ENCODE results near the gene HOMEZ. TPM values are rescaled to one million over a fixed set of nuclear protein-coding genes. Genes with fewer than 3 reads are reported as not detected.
A peak's percentile ranks its signal among the peaks of the same experiment; 100 is the strongest.

HOMEZ gene
- total RNA-seq, 2 experiments from 2014 or later = 10.9 to 11.8 TPM

GRCh38 chr14:23322568-23323517, 36.9 kb upstream of the HOMEZ start:
- POLR2A ChIA-PET = interaction anchor here (0.6 to 7.5 kb wide), 16 partner anchors 13 to 244 kb away, joined by 3 to 139 read pairs (median 6); partner anchors contain the start of genes ACIN1, BCL2L2, C14orf119 and HOMEZ
- H3K27ac Mint-ChIP-seq = peak overlapping the region; percentile 85
- H3K36me3 Mint-ChIP-seq (ENCODE audit: low read depth) = peaks cover 38% of the 10 kb centered on the region
- CTCF ChIA-PET = interaction anchor here (0.9 to 7.4 kb wide), 9 partner anchors 20 to 254 kb away, joined by 3 to 78 read pairs (median 6); partner anchors contain the start of gene PPP1R3E
- DNase-seq (no peak), ATAC-seq (no peak)
- peaks cover 24% of the 10 kb centered on the region for H3K4me1 Mint-ChIP-seq (ENCODE audit: low read depth)
- intact Hi-C loops (cut with micrococcal nuclease) = loop anchor here (2.0 to 5.0 kb wide), 3 partner anchors 36 to 239 kb away; partner anchors contain the start of genes HOMEZ and NGDN
- no peaks in the 10 kb centered on the region for H3K9me3 Mint-ChIP-seq
- H3K4me3 Mint-ChIP-seq = peak overlapping the region; percentile 95
- TF ChIP-seq CTCF (IDR thresholded peaks at IDR 0.05) = no peak
- no peaks in the 10 kb centered on the region for H3K27me3 Mint-ChIP-seq

DNA sequence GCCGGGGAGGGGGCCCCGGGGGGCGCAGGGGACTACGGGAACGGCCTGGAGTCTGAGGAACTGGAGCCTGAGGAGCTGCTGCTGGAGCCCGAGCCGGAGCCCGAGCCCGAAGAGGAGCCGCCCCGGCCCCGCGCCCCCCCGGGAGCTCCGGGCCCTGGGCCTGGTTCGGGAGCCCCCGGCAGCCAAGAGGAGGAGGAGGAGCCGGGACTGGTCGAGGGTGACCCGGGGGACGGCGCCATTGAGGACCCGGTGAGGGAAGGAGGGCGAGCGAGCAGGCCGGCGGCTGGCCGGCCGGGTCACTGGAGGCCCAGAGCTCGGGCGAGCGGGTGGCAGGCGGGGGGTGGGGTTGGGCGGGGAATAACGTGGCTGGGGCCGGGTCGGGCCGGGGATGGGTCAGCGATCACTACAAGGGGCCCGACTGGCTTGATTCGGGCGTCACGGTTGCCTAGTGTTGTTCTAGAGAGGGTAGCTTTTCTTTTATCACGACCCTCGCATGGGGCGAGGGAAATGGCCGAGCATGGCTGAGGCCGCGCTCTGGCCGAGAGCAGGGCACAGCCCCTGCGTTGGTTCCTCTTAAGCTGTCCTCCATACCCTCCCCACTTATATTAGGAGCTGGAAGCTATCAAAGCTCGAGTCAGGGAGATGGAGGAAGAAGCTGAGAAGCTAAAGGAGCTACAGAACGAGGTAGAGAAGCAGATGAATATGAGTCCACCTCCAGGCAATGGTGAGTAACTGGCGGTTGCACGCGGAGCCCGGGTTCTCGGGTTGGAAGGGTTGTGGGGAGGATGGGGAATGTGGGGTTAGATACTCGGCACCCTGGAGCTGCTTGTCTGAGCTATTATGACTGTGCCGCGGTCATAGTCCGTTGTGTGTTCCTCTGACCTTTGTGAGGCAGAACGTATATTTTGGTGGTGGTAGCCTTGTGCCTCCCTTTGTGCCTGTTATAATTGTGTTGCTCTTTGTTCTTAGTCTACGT, 35.9 kb upstream of the HOMEZ start:
- ChIA-PET CTCF (interaction anchor here (0.7 to 7.4 kb wide), 21 partner anchors 11 to 238 kb away, joined by 3 to 78 read pairs (median 5); partner anchors contain the start of genes CMTM5, HOMEZ and PPP1R3E), POLR2A (interaction anchor here (0.6 to 7.5 kb wide), 22 partner anchors 10 to 316 kb away, joined by 3 to 139 read pairs (median 6); partner anchors contain the start of genes ACIN1, BCL2L2, C14orf119 and HOMEZ)
- DNase-seq = peak; percentile 81
- no peaks in the 10 kb centered on the region for H3K27me3 Mint-ChIP-seq
- no peaks in the 10 kb centered on the region for H3K9me3 Mint-ChIP-seq
- intact Hi-C loops (cut with micrococcal nuclease) = loop anchor here (2.0 to 5.0 kb wide), 4 partner anchors 21 to 240 kb away; partner anchors contain the start of genes HOMEZ and NGDN
- H3K4me3 Mint-ChIP-seq = peak overlapping the region; percentile 95
- no peak for TF ChIP-seq CTCF (IDR thresholded peaks at IDR 0.05)
- peaks cover 38% of the 10 kb centered on the region for H3K36me3 Mint-ChIP-seq (ENCODE audit: low read depth)
- H3K27ac Mint-ChIP-seq = peak overlapping the region; percentile 85
- ATAC-seq = peak; percentile 5
- peaks cover 24% of the 10 kb centered on the region for H3K4me1 Mint-ChIP-seq (ENCODE audit: low read depth)

- DNase-seq (peak; percentile 99), ATAC-seq (peak; percentile 88)
- intact Hi-C loops (cut with micrococcal nuclease) = loop anchor here (2.0 to 5.0 kb wide), 3 partner anchors 20 to 241 kb away; partner anchors contain the start of gene HOMEZ
- Mint-ChIP-seq H3K27ac (peak within 1 kb of the TSS; percentile 95), H3K27me3 (no peaks in the 10 kb centered on the region), H3K4me1 (ENCODE audit: low read depth) (peaks cover 22% of the 10 kb centered on the region), H3K9me3 (no peaks in the 10 kb centered on the region), H3K4me3 (peak within 1 kb of the TSS; percentile 95), H3K36me3 (ENCODE audit: low read depth) (peaks cover 36% of the 10 kb centered on the region)
- TF ChIP-seq CTCF (IDR thresholded peaks at IDR 0.05) = no peak
- ChIA-PET CTCF (interaction anchor here (0.7 to 7.4 kb wide), 21 partner anchors 9 to 252 kb away, joined by 3 to 78 read pairs (median 5); partner anchors contain the start of genes CMTM5, HOMEZ and PPP1R3E), POLR2A (interaction anchor here (0.6 to 7.5 kb wide), 19 partner anchors 11 to 774 kb away, joined by 3 to 139 read pairs (median 6); partner anchors contain the start of genes ACIN1, BCL2L2, C14orf119 and HOMEZ)
These were observed 34.9 kb upstream of the HOMEZ start, which contains the start of gene PABPN1 for GRCh38 chr14:23320584-23321571. Gene PABPN1, plus strand, starts transcription at chr14:23321457. Its CDS starts 13 bp downstream, at chr14:23321470.
